Stimulated activated CD4-positive, alpha-beta T cell treated with anti-CD3 and anti-CD28 coated beads, TNF-alpha, amount 100 ng/mL, for 1 hour (primary cell): ENCODE results near the gene CHDH.

Experiments
- DNase-seq, 3 donors: peaks; one replicate each; pipeline ENCODE4 v3.0.0-alpha.2; 2020; ENCODE audit warnings: low read depth in 3 of 3, low spot score in 1 of 3

The CHDH gene

GRCh38 chr3:53826048-53826447, 20.2 kb downstream of the CHDH start:
- DNase-seq: no peak

GRCh38 chr3:53824795-53825194, 21.4 kb downstream of the CHDH start:
- DNase-seq: no peak

- no peak for DNase-seq
Measured at GRCh38 chr3:53823956-53824657, 22.1 kb downstream of the CHDH start.

- DNase-seq: no peak
Measured at GRCh38 chr3:53823026-53823955, 22.9 kb downstream of the CHDH start.

GRCh38 chr3:53822331-53822741, 23.9 kb downstream of the CHDH start:
- no peak for DNase-seq

GRCh38 chr3:53821631-53822121, 24.5 kb downstream of the CHDH start:
- no peak for DNase-seq

- DNase-seq: no peak
Measured at GRCh38 chr3:53820756-53821580, 25.3 kb downstream of the CHDH start.

- DNase-seq: no peak
Measured at GRCh38 chr3:53820084-53820483, 26.1 kb downstream of the CHDH start.

- DNase-seq: no peak
Measured at GRCh38 chr3:53819163-53819868, 26.9 kb downstream of the CHDH start.

GRCh38 chr3:53818221-53819162, 27.7 kb downstream of the CHDH start:
- no peak for DNase-seq

- DNase-seq: no peak
Measured at GRCh38 chr3:53817809-53818208, 28.4 kb downstream of the CHDH start.

GRCh38 chr3:53817211-53817610, 29.0 kb downstream of the CHDH start:
- no peak for DNase-seq

GRCh38 chr3:53816425-53816824, 29.8 kb downstream of the CHDH start:
- no peak for DNase-seq

- DNase-seq: no peak
Measured at GRCh38 chr3:53815651-53816050, 30.6 kb downstream of the CHDH start.

- DNase-seq: no peak
Measured at GRCh38 chr3:53815067-53815466, 31.2 kb downstream of the CHDH start.

GRCh38 chr3:53813876-53814275, 32.3 kb downstream of the CHDH start:
- DNase-seq: no peak

- no peak for DNase-seq
Measured at GRCh38 chr3:53813229-53813628, 33.0 kb downstream of the CHDH start.

GRCh38 chr3:53812434-53812833, 33.8 kb downstream of the CHDH start:
- no peak for DNase-seq

- DNase-seq: no peak
Measured at GRCh38 chr3:53811143-53811927, 34.9 kb downstream of the CHDH start.
